Stimulated activated CD4-positive, alpha-beta T cell treated with anti-CD3 and anti-CD28 coated beads, Interleukin-1b, Interleukin-23, amount 100 ng/mL, for 1 hour (primary cell): ENCODE results near the gene PPP2R2C.

Source experiments
- DNase-seq, 2 donors: peaks; one replicate each; pipeline ENCODE4 v3.0.0-alpha.2; 2020; ENCODE audit warnings: low read depth in 2 of 2

Gene PPP2R2C

DNA sequence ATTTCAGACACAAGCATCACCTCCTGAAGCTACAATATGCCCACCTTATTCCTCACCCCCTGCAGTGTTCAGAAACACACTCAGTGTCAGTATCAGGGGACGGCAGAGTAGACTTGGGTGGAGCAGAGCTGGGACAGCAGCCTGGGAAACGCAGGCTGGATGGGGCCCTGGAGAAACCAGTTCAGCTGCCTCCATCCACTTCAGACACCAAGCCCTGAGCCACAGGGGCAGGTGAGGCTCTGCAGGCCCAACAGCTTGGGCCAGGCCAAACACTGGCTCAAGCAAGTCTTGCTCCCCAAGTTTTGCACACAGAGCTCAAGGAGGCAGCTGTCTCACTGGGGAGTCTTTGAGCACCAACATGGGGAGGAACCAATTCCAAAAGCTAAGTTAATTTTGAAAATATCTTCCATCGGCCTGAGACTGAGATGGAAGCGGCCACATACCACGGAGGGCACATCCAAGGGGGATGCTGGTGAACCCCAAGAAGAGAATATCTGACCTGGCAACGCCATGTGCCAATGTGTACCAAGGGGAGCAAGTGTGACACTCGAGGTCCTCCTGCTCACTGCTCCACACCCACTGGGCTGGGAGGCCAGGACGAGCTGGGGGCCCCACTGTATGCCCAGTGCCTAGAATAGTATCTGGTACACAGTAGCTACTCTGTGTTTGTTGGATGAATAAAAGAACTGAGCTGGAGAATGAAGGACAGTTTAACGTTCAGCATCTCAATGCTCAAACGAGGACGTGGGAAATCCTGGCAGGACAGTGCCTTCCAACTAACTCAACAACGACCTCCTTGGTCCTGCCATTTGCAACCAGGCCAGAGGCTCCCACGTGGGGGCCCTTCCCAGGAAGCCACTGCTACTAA, 45.6 kb downstream of the PPP2R2C start:
- no peak for DNase-seq

DNA sequence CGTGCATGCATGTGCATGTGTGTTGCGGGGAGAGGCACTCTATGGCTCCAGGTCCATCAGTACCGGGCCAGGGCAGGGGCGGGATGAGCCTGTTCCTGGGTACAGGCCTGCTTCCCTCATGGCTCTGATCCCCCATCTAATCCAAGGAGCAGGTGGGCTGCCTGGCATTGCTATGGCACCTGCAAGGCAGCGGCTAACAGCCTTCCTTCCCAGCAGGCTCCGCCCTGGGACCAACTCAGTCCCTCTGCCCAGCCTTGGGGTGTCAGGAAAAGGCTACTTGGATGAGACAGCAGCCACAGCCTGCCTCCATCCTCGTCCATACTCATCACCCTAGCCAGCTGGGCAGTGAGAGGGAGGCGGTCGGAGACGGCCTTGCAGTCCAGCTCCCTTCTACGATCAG, 46.5 kb downstream of the PPP2R2C start:
- no peak for DNase-seq

DNA sequence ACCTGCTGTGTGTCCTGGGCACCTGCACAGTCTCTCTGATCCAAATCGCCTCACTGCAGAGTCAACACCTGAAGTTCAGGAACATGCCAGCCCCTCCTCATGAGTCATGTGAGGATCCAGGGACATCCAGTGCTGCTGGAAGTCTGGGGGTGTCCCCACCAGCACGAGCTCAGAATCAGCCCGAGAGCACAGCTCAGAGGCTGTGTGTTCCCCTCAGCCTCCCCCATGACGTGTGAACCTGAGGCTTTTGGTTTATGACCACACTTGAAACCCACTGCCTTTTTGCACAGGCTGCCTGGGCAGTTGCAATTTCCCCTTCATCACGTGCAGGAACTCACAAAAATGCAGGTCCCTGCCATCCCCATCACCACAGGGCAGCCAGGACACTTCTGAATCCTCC, 47.1 kb downstream of the PPP2R2C start:
- DNase-seq, result no peak

DNA sequence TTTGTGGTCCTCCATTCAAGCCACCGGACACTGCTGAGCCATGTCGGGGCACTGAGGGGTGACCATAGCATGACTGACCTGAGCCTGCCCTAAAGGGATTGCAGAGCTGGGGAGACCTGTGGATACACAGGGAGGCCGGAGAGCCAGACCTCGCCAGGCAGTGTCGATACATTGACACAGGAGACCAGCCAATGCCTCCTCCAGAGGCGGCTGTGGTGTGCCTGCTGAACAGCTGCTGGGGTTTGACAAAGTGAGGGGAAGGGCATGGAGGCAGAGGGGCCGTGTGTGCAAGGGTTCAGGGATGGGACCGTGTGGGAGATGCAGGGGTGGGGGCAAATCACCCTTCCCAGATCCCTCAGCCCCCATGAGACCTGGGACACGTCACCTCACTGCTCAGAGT, 48.0 kb downstream of the PPP2R2C start:
- DNase-seq, result no peak

GRCh38 chr4:6423575-6423974, 48.8 kb downstream of the PPP2R2C start:
- no peak for DNase-seq

DNA sequence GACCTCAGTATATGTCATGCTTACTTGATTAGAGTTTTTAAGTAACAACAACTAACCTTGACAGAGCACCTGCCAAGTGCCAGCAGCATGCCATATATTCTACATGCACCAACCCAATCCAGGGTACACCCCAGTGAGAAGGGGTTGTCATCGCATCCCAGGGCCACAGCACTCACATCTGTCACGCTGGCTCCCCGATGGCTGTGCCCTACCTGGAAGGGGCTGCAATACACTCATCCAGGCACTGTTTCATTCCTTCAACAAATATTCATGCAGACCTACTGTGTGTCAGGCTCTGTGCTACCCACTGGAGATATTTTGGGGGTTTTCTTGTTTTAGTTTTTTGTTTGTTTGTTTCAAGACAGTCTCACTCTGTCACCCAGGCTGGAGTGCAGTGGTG, 49.5 kb downstream of the PPP2R2C start:
- no peak for DNase-seq

- no peak for DNase-seq
These were observed 50.3 kb downstream of the PPP2R2C start for GRCh38 chr4:6422105-6422504.

DNA sequence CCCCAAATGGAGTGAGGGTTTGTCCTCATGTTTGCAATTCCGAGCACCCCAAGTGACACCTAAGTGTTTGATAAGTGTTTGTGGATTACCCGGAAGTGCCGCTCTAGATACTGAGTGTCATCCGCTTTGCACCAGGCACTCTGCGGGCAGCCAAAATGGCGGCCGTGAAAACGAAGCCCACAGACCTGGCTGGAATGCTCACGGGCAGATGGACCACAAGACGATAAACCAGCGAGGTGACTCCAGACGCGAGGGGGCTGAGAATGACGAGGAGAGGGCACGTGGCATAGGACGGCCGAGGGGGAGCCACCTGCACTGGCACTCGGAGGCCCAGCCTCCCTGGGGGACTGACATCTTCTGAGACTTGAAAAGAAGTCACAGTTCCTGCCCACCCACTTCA, 51.0 kb downstream of the PPP2R2C start:
- no peak for DNase-seq

GRCh38 chr4:6420972-6421371, 51.4 kb downstream of the PPP2R2C start:
- DNase-seq, result no peak

DNA sequence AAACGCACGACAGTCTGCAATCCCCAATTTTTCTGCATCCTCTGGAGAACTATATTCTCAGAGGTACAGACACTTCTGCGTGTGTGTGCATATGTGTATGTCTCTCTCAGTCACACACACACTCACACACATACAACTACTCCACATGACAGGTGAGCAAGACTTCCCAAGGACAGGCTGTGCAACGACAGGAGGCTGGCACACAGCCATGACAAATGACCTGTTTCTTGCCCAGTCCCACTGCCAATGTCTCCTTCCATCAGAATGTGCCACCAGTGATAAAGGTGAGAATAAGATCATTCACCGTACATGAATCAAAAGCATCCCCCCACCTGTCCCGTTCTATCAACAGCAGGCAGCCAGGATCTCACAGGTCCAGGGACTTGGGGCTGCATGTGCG, 52.4 kb downstream of the PPP2R2C start:
- no peak for DNase-seq

DNA sequence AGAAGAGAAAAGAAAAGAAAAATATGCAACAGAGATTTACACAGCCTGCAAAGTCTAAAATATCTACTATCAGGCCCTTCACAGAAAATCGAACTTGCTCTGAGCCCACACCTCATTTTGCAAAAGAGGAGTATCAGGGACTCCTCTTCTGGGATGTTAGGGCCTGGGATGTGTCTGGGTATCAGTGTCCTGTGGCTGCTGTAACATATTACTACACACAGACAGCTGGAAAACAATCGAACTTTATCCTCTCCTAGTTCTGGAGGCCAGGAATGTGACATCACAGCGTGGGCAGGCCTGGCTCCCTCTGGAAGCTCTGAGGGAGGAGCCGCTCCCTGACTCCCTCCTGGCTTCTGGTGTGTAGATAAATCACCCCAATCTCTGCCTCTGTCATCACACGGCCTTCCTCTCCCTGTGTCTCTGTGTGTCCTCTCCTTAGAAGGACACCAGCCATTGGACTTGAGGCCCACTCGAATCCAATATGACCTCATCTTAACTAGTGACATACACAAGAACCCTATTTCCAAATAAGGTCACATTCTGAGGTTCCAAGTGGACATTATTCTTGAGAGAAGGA, 52.9 kb downstream of the PPP2R2C start:
- no peak for DNase-seq

DNA sequence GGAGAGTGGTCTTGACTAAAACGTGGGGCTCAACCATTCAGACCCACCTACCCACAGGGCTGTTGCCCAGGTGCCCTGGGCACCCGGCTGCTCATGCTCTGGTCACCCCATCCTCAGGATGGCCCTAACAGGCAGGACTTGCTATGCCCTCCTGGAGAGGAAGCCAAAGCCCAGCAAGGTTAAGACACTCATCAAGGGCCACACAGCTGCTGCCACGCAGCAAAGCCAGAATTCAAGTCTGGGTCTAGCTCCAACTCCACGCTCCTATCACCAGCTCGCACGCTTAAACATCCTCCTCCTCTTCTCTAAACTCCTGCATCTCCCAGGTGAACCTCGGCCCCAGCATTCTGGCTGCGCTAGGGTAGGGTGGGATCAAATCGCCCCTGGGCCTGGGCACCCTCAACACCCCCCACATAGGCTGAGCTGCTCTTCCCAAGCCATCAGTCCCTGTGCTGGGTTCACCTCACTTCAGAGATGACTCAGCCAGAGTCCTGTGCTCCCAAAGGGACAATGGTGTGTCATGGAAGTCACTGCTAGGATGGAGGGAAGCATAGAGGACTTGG, 54.1 kb downstream of the PPP2R2C start:
- DNase-seq, result no peak

DNA sequence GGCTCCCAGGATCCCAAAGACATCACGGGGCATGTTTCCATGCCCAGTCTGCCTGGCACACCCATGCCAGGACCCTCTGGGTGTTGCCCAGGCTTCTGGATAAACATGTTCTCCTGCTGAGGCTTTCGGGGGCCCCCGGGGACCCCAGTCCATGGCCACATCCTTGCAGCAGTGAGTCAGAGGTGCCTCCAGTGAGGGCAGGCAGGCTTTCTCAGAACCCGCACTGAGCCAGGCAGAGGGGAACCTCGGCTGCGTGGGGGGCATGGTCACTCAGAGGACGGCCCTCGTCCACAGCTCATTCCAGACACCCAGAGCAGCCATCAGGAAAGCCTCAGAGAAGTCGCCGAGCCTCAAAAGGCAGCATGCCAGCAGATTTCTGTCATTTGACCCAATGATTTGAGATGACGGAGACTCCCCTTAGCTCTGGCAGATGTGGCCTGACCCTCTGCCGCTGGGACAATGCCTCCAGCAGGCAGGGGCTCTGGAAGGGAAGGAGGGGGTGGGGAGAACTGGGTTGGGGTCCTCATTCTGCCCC, 54.8 kb downstream of the PPP2R2C start:
- DNase-seq, result no peak

GRCh38 chr4:6416518-6417286, 55.7 kb downstream of the PPP2R2C start:
- DNase-seq, result no peak

DNA sequence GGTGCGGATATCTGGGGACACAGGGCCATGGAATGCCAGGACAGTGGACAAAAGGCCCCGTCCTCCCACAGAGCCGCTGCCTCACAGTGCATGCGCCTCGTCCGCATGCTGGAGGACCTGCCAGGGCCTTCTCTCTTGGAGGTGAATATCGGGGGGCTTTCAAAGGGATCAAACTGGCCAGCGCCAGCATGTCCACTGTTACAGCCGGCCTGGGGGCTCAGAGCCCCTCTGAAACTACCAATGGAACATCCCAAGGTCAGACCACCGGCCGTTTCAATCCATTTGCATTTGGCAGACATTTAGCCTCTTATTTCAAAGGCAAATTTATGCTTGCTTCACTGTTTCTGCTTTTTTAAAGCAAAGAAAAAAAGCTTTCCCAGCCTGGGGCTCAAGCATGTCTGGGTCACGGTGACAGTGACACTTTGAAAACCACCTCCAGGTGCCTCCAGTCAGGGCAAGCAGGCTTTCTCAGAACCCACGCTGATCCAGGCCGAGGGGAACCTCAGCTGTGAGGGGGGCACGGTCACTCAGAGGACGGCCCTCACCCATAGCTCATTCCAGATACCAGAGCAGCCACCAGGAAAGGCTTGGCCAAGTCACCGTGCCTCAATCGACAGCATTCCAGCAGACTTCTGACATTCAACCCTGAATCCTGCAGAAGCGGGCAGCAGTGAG, 57.2 kb downstream of the PPP2R2C start:
- DNase-seq, result no peak

- DNase-seq, result no peak
These were observed 57.8 kb downstream of the PPP2R2C start for GRCh38 chr4:6414578-6414977.

- DNase-seq, result no peak
These were observed 61.8 kb downstream of the PPP2R2C start for GRCh38 chr4:6410664-6411063.

- DNase-seq, result no peak
These were observed 62.3 kb downstream of the PPP2R2C start for GRCh38 chr4:6410068-6410467.

DNA sequence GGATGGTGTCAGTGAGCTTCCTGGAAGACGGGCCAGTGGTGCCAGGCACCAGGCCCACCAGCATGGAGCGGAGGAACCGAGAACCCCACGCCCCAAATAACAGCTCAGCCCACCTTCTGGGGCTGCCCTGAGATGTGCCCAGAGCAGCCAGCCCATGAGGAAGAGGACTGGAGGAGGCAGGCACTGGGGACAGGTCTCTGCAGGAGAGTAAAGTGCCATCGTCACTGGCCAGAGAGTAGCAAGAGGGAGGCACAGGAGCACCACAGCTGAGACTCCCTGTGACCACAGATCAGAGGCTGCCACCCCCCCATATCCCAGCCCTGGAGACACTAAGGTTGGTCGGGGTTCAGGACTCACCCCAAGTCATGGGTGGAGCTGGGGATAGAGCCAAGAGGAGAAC, 63.0 kb downstream of the PPP2R2C start:
- no peak for DNase-seq

DNA sequence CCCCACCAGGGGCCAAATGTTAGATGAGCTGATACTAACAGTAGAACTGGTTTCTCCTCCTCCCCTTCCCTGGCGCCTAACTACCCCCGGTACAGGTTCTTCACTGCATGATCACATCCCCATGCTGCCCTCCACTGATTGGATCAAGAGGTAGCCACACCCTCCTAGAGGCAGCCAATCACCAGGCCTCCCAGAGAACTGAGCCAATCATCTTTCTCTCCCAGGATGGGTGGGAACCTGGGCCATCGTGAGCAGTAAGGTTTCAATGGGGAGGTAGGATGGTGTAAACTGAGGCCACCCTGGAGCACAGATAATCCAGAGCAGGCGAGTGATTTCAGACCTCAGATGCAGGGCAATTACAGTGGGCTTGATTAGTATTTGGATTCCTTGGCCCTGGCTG, 64.2 kb downstream of the PPP2R2C start:
- no peak for DNase-seq

DNA sequence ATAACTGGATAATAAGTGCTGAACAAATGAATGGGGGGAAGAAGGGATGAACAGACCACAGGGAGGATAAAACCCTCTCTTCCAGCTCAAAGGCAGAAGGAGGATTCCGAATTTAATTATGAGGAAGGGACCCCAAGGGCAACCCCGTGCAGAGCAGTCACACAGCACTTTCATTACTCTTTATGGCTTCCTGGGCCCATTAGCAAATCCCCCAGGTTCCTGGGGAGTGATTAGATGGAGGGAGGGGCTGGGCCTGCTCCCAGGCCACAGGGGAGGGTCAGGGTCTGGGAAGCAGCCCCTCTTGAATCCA, 67.1 kb downstream of the PPP2R2C start:
- DNase-seq, result no peak
